Keratinocyte (primary cell): ENCODE results near the gene GPR180. TPM values are rescaled to one million over a fixed set of nuclear protein-coding genes. Genes with fewer than 3 reads are reported as not detected.
A peak's percentile ranks its signal among the peaks of the same experiment; 100 is the strongest.

Experiments used
- DNase-seq: peaks from one replicate; pipeline ENCODE4 v3.0.0-alpha.2; 2011; ENCODE audit warnings: low read depth, missing footprints, low spot score
- FAIRE-seq: peaks from 2 replicates; lab custom pipeline; 2011; peaks lifted over from hg19 to GRCh38; lab: Jason Lieb, UNC
- H2AFZ ChIP-seq: 2 replicates; pipeline ENCODE4 v1.6.0; 2012; ENCODE audit warnings: low read length, control low read depth, inconsistent platforms; ENCODE audit not compliant: control insufficient read depth
- H3K27ac ChIP-seq: 2 replicates; pipeline ENCODE4 v1.5.1; 2011; ENCODE audit warnings: low read length; ENCODE audit not compliant: control insufficient read depth, insufficient read depth
- H3K27me3 ChIP-seq: 3 replicates; pipeline ENCODE4 v1.6.0; 2011; ENCODE audit warnings: low read length; ENCODE audit not compliant: control insufficient read depth, insufficient read depth; ENCODE audit errors: extremely low read depth
- H3K36me3 ChIP-seq, 2 experiments: 2 replicates in 1 of 2; 3 replicates in 1 of 2; pipeline ENCODE4 v1.5.1; 2011; ENCODE audit warnings: low read length in 2 of 2, mild to moderate bottlenecking in 1 of 2; ENCODE audit not compliant: control insufficient read depth in 2 of 2, insufficient read depth in 2 of 2; ENCODE audit errors: extremely low read depth in 1 of 2
- H3K4me1 ChIP-seq: 3 replicates; pipeline ENCODE4 v1.5.1; 2011; ENCODE audit warnings: low read length; ENCODE audit not compliant: control insufficient read depth, insufficient read depth; ENCODE audit errors: extremely low read depth
- H3K4me2 ChIP-seq: 3 replicates; pipeline ENCODE4 v1.6.0; 2011; ENCODE audit warnings: low read depth, low read length; ENCODE audit not compliant: control insufficient read depth, insufficient read depth; ENCODE audit errors: extremely low read depth
- H3K4me3 ChIP-seq, 3 experiments: fragments of 200-600 bp in 1 of 3; sonication (generic) in 1 of 3; 2 replicates in 2 of 3; 3 replicates in 1 of 3; pipeline ENCODE4 v1.5.1; 2011 to 2016; ENCODE audit warnings: low read length in 3 of 3, mild to moderate bottlenecking in 3 of 3, control low read depth in 2 of 3, inconsistent platforms in 1 of 3, low read depth in 1 of 3, mixed read lengths in 1 of 3, mixed run types in 1 of 3, moderate library complexity in 1 of 3; ENCODE audit not compliant: control insufficient read depth in 2 of 3, insufficient read depth in 2 of 3; ENCODE audit errors: extremely low read depth in 1 of 3
- H3K79me2 ChIP-seq: 2 replicates; pipeline ENCODE4 v1.6.0; 2012; ENCODE audit warnings: low read length; ENCODE audit not compliant: control insufficient read depth, insufficient read depth
- H3K9ac ChIP-seq: 3 replicates; pipeline ENCODE4 v1.6.0; 2011; ENCODE audit warnings: low read length; ENCODE audit not compliant: control insufficient read depth, insufficient read depth; ENCODE audit errors: extremely low read depth
- H3K9me1 ChIP-seq: 3 replicates; pipeline ENCODE4 v1.6.0; 2011; ENCODE audit warnings: low read length; ENCODE audit not compliant: control insufficient read depth, insufficient read depth; ENCODE audit errors: extremely low read depth
- H3K9me3 ChIP-seq: 2 replicates; pipeline ENCODE4 v1.5.1; 2012; ENCODE audit warnings: low read depth, low read length; ENCODE audit not compliant: control insufficient read depth
- H4K20me1 ChIP-seq: 3 replicates; pipeline ENCODE4 v1.6.0; 2011; ENCODE audit warnings: low read length; ENCODE audit not compliant: control insufficient read depth, insufficient read depth; ENCODE audit errors: extremely low read depth
- EZH2 ChIP-seq: IDR thresholded peaks from one replicate; pipeline ENCODE4 v1.6.1; 2012; ENCODE audit warnings: inconsistent platforms, mild to moderate bottlenecking, low read length, moderate library complexity
- dilution Hi-C: fragments of 300-500 bp; cut with MboI; formaldehyde crosslinking; loops from one replicate; pipeline ENCODE4 v1.7.0; 2020; ENCODE audit warnings: low sequenced_read_pairs; ENCODE audit not compliant: extremely low pct_ligation_motif_present
- polyA plus RNA-seq, 5 experiments: library from polyadenylated mRNA; depleted of rRNA in 3 of 5; stranded (reverse) in 3 of 5; stranded (forward) in 1 of 5; unstranded in 1 of 5; fragments of >200 nt; gene quantifications; 1 replicate in 1 of 5; 2 replicates in 3 of 5; 3 replicates in 1 of 5; pipeline versions ENCODE4 v1.2.1 to v1.2.3, GENCODE V29; 2011 to 2012; ENCODE audit warnings: missing spikeins in 2 of 5, low read depth in 1 of 5, low replicate concordance in 1 of 5
- TF ChIP-seq, protein P1 (sequence below), 3 experiments: IDR thresholded peaks in 1 of 3; conservative IDR thresholded peaks in 1 of 3; optimal IDR thresholded peaks in 1 of 3; 2 replicates in 2 of 3; 3 replicates in 1 of 3; pipeline versions ENCODE3 to v1.5.1; 2011; ENCODE audit warnings: low read length in 3 of 3, mild to moderate bottlenecking in 3 of 3, moderate library complexity in 2 of 3, control low read depth in 1 of 3, inconsistent platforms in 1 of 3; ENCODE audit not compliant: insufficient read depth in 2 of 3; ENCODE audit errors: extremely low read depth in 1 of 3

The GPR180 gene
- polyA plus RNA-seq, 1 donor (not counting 4 experiments of a cell fraction or from before 2014, with no cell fraction given), result 9.9 TPM

DNA sequence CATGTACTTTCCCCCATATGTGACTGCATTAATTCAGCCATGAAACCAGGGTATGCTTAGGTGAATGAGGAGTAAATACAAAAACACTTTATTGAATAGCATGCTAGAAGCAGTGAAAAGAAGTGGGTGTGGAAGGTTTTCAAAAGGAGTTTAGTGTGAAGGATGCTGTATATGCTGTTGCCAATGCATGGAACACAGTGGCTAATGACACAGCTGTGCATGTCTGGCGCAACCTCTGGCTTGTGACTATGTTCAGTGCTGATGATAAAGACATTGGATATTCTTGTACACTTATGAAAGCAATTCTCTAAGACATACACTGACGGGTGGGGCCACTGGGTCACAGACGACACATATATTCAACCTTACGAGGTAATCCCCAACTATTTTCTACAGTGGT, 55.5 kb downstream of the GPR180 start:
- TF ChIP-seq, protein P1, sequence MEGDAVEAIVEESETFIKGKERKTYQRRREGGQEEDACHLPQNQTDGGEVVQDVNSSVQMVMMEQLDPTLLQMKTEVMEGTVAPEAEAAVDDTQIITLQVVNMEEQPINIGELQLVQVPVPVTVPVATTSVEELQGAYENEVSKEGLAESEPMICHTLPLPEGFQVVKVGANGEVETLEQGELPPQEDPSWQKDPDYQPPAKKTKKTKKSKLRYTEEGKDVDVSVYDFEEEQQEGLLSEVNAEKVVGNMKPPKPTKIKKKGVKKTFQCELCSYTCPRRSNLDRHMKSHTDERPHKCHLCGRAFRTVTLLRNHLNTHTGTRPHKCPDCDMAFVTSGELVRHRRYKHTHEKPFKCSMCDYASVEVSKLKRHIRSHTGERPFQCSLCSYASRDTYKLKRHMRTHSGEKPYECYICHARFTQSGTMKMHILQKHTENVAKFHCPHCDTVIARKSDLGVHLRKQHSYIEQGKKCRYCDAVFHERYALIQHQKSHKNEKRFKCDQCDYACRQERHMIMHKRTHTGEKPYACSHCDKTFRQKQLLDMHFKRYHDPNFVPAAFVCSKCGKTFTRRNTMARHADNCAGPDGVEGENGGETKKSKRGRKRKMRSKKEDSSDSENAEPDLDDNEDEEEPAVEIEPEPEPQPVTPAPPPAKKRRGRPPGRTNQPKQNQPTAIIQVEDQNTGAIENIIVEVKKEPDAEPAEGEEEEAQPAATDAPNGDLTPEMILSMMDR (optimal IDR thresholded peaks at IDR 0.05 in 1 of 3, IDR thresholded peaks at IDR 0.05 in 1 of 3, conservative IDR thresholded peaks at IDR 0.05 in 1 of 3; ENCODE audit: extremely low read depth in 1 of 3, insufficient read depth in 2 of 3, low read length in 3 of 3), result peak in 1 of 3 experiments; percentile 0
- no peak for TF ChIP-seq EZH2
- H3K4me2 ChIP-seq, result peak overlapping the region; percentile 59
- no peaks in the 10 kb centered on the region for H3K9me1 ChIP-seq
- dilution Hi-C loops, result no loop called here
- H3K36me3 ChIP-seq, result no peaks in the 10 kb centered on the region
- H3K27ac ChIP-seq, result peak overlapping the region; percentile 66
- no peaks in the 10 kb centered on the region for H4K20me1 ChIP-seq
- no peak overlapping the region for H2AFZ ChIP-seq
- H3K9me3 ChIP-seq, result no peaks in the 10 kb centered on the region
- H3K4me1 ChIP-seq, result peaks cover 15% of the 10 kb centered on the region
- H3K27me3 ChIP-seq, result no peaks in the 10 kb centered on the region
- FAIRE-seq (no peak), DNase-seq (no peak)
- H3K4me3 ChIP-seq, result no peak overlapping the region
- peak overlapping the region; percentile 9 for H3K9ac ChIP-seq
- no peaks in the 10 kb centered on the region for H3K79me2 ChIP-seq

DNA sequence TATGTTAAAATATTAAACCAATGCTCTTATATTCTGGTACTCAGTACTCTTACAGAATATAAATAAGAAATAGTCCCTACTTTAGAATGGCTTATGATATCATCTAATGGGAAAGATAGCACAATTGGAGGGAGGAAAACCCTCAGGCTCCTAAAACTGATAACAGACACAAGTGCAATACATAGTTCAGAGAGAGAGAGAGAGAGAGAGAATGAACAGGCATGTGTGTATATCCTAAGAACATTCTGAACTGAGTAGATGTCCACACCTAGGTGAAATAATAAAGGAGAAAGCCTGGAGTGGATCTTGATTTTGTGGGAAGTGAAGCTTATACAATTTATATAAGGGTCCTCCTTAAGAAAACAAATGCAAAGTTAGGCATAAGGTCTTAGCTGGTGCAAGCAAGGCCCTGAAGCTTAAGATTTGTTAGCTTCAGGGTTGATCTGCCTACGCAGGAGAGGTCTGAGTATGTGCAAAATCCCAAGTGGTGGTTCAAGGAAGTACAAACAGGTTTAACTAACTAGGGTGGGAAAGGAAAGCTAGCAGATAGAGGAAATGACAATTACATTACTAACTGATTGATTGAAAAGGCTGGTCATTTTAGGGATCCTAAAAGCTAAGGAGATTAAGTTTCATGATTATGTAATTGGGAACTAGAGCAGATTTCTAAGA, 57.4 kb downstream of the GPR180 start:
- Histone ChIP-seq H4K20me1 (no peaks in the 10 kb centered on the region), H3K9ac (no peak overlapping the region), H2AFZ (no peak overlapping the region), H3K9me3 (no peaks in the 10 kb centered on the region), H3K4me3 (no peak overlapping the region), H3K27me3 (no peaks in the 10 kb centered on the region), H3K79me2 (no peaks in the 10 kb centered on the region), H3K27ac (no peak overlapping the region), H3K4me1 (peaks cover 15% of the 10 kb centered on the region), H3K4me2 (no peak overlapping the region), H3K36me3 (no peaks in the 10 kb centered on the region), H3K9me1 (no peaks in the 10 kb centered on the region)
- FAIRE-seq (no peak), DNase-seq (no peak)
- TF ChIP-seq EZH2, result no peak
- TF ChIP-seq, protein P1 (optimal IDR thresholded peaks at IDR 0.05 in 1 of 3, IDR thresholded peaks at IDR 0.05 in 1 of 3, conservative IDR thresholded peaks at IDR 0.05 in 1 of 3; ENCODE audit: extremely low read depth in 1 of 3, insufficient read depth in 2 of 3, low read length in 3 of 3), result peak in 1 of 3 experiments; percentile 19
- dilution Hi-C loops, result no loop called here
